WTC11 (cell line): Measurements from ENCODE around the gene GPR137B. TPM values are rescaled to one million over a fixed set of nuclear protein-coding genes. Genes with fewer than 3 reads are reported as not detected.

ENCODE experiments used
- ATAC-seq: fragments of 200-7000 bp; cut with Tn5 transposase; 2 replicates; pipeline ENCODE4 v1.10.0; 2021; ENCODE audit warnings: mild to moderate bottlenecking, moderate library complexity
- CTCF ChIA-PET: fragments of 300-600 bp; sonication (Branson Sonifier 250); formaldehyde crosslinking; loops from one replicate; lab custom pipeline; 2021; ENCODE audit warnings: antibody characterized with exemption; lab: Charles Lee
- POLR2A ChIA-PET: fragments of 350-600 bp; sonication (Branson Sonifier 250); formaldehyde crosslinking; loops from one replicate; lab custom pipeline; 2021; ENCODE audit warnings: antibody characterized with exemption; lab: Charles Lee
- DNase-seq: peaks from one replicate; pipeline ENCODE4 v3.0.0; 2021; ENCODE audit warnings: low spot score
- H3K27ac Mint-ChIP-seq: 2 replicates; pipeline ENCODE4 v1.8.0; 2021; ENCODE audit warnings: mixed read lengths
- H3K27me3 Mint-ChIP-seq: 2 replicates; pipeline ENCODE4 v1.8.0; 2021; ENCODE audit warnings: low read depth, mild to moderate bottlenecking, moderate library complexity, mixed read lengths
- H3K36me3 Mint-ChIP-seq: 2 replicates; pipeline ENCODE4 v1.8.0; 2021; ENCODE audit warnings: mixed read lengths
- H3K4me1 Mint-ChIP-seq: 2 replicates; pipeline ENCODE4 v1.8.0; 2022; ENCODE audit warnings: mixed read lengths
- H3K4me3 Mint-ChIP-seq: 2 replicates; pipeline ENCODE4 v1.8.0; 2021; ENCODE audit warnings: mild to moderate bottlenecking, moderate library complexity, mixed read lengths
- H3K9me3 Mint-ChIP-seq: 2 replicates; pipeline ENCODE4 v1.8.0; 2021; ENCODE audit warnings: mixed read lengths
- E2F1 ChIP-seq: sonication (generic); formaldehyde crosslinking; IDR thresholded peaks from 2 replicates; pipeline ENCODE4 v1.8.0; 2022; ENCODE audit warnings: mild to moderate bottlenecking, missing genetic modification reagents
- E2F4 ChIP-seq: sonication (generic); formaldehyde crosslinking; IDR thresholded peaks from 2 replicates; pipeline ENCODE4 v1.8.1; 2022; ENCODE audit warnings: low read depth, mild to moderate bottlenecking, moderate library complexity, missing genetic modification reagents, borderline replicate concordance
- GABPB1 ChIP-seq: sonication (generic); formaldehyde crosslinking; IDR thresholded peaks from 2 replicates; pipeline ENCODE4 v1.8.1; 2023; ENCODE audit warnings: mild to moderate bottlenecking, missing genetic modification reagents
- IRF2 ChIP-seq: sonication (generic); formaldehyde crosslinking; IDR thresholded peaks from 2 replicates; pipeline ENCODE4 v1.8.0; 2022; ENCODE audit warnings: low read depth, missing genetic modification reagents, borderline replicate concordance
- JUN ChIP-seq: sonication (generic); formaldehyde crosslinking; IDR thresholded peaks from 2 replicates; pipeline ENCODE4 v1.8.0; 2023; ENCODE audit warnings: mild to moderate bottlenecking, missing genetic modification reagents
- MXD4 ChIP-seq: fragments of 250-450 bp; sonication (Bioruptor Pico); IDR thresholded peaks from 2 replicates; pipeline ENCODE4 v1.8.0; 2021; ENCODE audit warnings: mild to moderate bottlenecking, moderate library complexity, borderline replicate concordance
- NR3C1 ChIP-seq: sonication (generic); formaldehyde crosslinking; conservative IDR thresholded peaks from 2 replicates; pipeline ENCODE4 v1.8.1; 2023; ENCODE audit warnings: low read depth, mild to moderate bottlenecking, missing genetic modification reagents
- RORB ChIP-seq: fragments of 250-450 bp; sonication (Bioruptor Pico); IDR thresholded peaks from 2 replicates; pipeline ENCODE4 v1.9.0; 2021; ENCODE audit warnings: mild to moderate bottlenecking
- SOX15 ChIP-seq: fragments of 250-450 bp; sonication (Bioruptor Pico); IDR thresholded peaks from 2 replicates; pipeline ENCODE4 v1.9.0; 2021; ENCODE audit warnings: mild to moderate bottlenecking
- TEAD1 ChIP-seq: sonication (generic); formaldehyde crosslinking; IDR thresholded peaks from 2 replicates; pipeline ENCODE4 v1.8.0; 2022; ENCODE audit warnings: mild to moderate bottlenecking, missing genetic modification reagents
- TP53 ChIP-seq: sonication (generic); formaldehyde crosslinking; IDR thresholded peaks from 2 replicates; pipeline ENCODE4 v1.8.1; 2023; ENCODE audit warnings: mild to moderate bottlenecking, missing genetic modification reagents
- ZBTB21 ChIP-seq: sonication (generic); formaldehyde crosslinking; IDR thresholded peaks from 2 replicates; pipeline ENCODE4 v1.8.1; 2023; ENCODE audit warnings: mild to moderate bottlenecking, missing genetic modification reagents, borderline replicate concordance
- ZNF232 ChIP-seq: sonication (generic); formaldehyde crosslinking; IDR thresholded peaks from 2 replicates; pipeline ENCODE4 v1.8.0; 2022; ENCODE audit warnings: mild to moderate bottlenecking, missing genetic modification reagents
- total RNA-seq: library from RNA; stranded (reverse); gene quantifications from 3 replicates; pipeline ENCODE4 v1.2.3, GENCODE V29; 2021
- TF ChIP-seq, protein P1 (sequence below): sonication (generic); formaldehyde crosslinking; conservative IDR thresholded peaks from 2 replicates; pipeline ENCODE4 v1.8.1; 2022; ENCODE audit warnings: mild to moderate bottlenecking, missing genetic modification reagents
- TF ChIP-seq, protein P2 (sequence below): sonication (generic); formaldehyde crosslinking; IDR thresholded peaks from 2 replicates; pipeline ENCODE4 v1.8.1; 2023; ENCODE audit warnings: mild to moderate bottlenecking, moderate library complexity, missing genetic modification reagents
- TF ChIP-seq, protein P3 (sequence below): fragments of 250-450 bp; sonication (Bioruptor Pico); conservative IDR thresholded peaks from 2 replicates; pipeline ENCODE4 v1.9.0; 2021; ENCODE audit warnings: mild to moderate bottlenecking
- TF ChIP-seq, protein P4 (sequence below): fragments of 250-450 bp; sonication (Bioruptor Pico); IDR thresholded peaks from 2 replicates; pipeline ENCODE4 v1.9.0; 2021; ENCODE audit warnings: mild to moderate bottlenecking
- TF ChIP-seq, protein P5 (sequence below): fragments of 250-450 bp; sonication (Bioruptor Pico); IDR thresholded peaks from 2 replicates; pipeline ENCODE4 v1.8.0; 2021; ENCODE audit warnings: mild to moderate bottlenecking
- TF ChIP-seq, protein P6 (sequence below): sonication (generic); formaldehyde crosslinking; IDR thresholded peaks from 2 replicates; pipeline ENCODE4 v1.8.1; 2022; ENCODE audit warnings: low read depth, missing genetic modification reagents, borderline replicate concordance
- TF ChIP-seq, protein P7 (sequence below): sonication (generic); formaldehyde crosslinking; IDR thresholded peaks from 2 replicates; pipeline ENCODE4 v1.8.0; 2023; ENCODE audit warnings: missing genetic modification reagents

GPR137B gene
- total RNA-seq, 1 experiment from 2014 or later: 6.3 TPM

- ChIA-PET CTCF (no interaction called here), POLR2A (no interaction called here)
- H3K27ac Mint-ChIP-seq: no peak overlapping the region
- no peak overlapping the region for H3K4me3 Mint-ChIP-seq
- ATAC-seq: no peak
- H3K27me3 Mint-ChIP-seq: no peaks in the 10 kb centered on the region
- DNase-seq: no peak
- H3K36me3 Mint-ChIP-seq: peaks cover 3% of the 10 kb centered on the region; the same call in 1 of the 2 replicates
- H3K4me1 Mint-ChIP-seq: no peaks in the 10 kb centered on the region
- H3K9me3 Mint-ChIP-seq: no peaks in the 10 kb centered on the region
- TF ChIP-seq, protein P1, sequence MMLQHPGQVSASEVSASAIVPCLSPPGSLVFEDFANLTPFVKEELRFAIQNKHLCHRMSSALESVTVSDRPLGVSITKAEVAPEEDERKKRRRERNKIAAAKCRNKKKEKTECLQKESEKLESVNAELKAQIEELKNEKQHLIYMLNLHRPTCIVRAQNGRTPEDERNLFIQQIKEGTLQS (CRISPR knock-in tag): no peak
- TF ChIP-seq, protein P2, sequence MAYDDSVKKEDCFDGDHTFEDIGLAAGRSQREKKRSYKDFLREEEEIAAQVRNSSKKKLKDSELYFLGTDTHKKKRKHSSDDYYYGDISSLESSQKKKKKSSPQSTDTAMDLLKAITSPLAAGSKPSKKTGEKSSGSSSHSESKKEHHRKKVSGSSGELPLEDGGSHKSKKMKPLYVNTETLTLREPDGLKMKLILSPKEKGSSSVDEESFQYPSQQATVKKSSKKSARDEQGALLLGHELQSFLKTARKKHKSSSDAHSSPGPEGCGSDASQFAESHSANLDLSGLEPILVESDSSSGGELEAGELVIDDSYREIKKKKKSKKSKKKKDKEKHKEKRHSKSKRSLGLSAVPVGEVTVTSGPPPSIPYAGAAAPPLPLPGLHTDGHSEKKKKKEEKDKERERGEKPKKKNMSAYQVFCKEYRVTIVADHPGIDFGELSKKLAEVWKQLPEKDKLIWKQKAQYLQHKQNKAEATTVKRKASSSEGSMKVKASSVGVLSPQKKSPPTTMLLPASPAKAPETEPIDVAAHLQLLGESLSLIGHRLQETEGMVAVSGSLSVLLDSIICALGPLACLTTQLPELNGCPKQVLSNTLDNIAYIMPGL: no peak
- TF ChIP-seq, protein P3, sequence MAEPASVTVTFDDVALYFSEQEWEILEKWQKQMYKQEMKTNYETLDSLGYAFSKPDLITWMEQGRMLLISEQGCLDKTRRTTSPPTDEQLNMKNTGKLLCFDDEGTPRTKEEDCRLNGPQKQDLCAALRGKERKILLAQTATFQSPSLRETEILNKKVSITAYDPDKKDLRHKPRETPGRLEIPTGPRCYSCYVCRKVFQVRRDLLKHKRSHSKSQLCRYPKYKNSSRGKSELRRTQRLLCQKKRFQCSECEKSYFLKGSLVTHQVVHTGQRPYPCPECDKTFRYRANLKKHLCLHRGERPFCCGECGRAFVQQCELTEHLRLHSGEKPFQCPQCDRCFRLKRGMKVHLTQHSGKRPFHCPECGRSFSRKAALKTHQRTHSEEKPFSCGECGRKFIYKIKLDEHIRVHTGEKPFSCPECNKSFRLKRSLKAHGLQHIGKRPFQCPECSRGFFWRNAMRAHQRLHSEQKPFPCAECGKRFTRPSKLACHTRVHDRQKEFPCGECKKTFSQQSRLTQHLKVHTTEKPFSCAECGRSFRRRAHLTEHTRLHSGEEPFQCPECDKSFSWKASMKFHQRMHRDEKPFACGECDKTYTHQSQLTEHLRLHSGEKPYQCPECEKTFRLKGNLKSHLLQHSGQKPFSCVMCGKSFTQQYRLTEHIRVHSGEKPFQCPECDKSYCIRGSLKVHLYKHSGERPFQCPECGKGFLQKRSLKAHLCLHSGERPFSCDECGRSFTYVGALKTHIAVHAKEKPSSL: no peak
- TF ChIP-seq SOX15 (CRISPR knock-in tag): no peak
- TF ChIP-seq E2F4 (CRISPR knock-in tag): no peak
- TF ChIP-seq RORB (CRISPR knock-in tag): no peak
- TF ChIP-seq, protein P4, sequence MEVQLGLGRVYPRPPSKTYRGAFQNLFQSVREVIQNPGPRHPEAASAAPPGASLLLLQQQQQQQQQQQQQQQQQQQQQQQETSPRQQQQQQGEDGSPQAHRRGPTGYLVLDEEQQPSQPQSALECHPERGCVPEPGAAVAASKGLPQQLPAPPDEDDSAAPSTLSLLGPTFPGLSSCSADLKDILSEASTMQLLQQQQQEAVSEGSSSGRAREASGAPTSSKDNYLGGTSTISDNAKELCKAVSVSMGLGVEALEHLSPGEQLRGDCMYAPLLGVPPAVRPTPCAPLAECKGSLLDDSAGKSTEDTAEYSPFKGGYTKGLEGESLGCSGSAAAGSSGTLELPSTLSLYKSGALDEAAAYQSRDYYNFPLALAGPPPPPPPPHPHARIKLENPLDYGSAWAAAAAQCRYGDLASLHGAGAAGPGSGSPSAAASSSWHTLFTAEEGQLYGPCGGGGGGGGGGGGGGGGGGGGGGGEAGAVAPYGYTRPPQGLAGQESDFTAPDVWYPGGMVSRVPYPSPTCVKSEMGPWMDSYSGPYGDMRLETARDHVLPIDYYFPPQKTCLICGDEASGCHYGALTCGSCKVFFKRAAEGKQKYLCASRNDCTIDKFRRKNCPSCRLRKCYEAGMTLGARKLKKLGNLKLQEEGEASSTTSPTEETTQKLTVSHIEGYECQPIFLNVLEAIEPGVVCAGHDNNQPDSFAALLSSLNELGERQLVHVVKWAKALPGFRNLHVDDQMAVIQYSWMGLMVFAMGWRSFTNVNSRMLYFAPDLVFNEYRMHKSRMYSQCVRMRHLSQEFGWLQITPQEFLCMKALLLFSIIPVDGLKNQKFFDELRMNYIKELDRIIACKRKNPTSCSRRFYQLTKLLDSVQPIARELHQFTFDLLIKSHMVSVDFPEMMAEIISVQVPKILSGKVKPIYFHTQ (CRISPR knock-in tag): no peak
- no peak for TF ChIP-seq NR3C1
- TF ChIP-seq, protein P5, sequence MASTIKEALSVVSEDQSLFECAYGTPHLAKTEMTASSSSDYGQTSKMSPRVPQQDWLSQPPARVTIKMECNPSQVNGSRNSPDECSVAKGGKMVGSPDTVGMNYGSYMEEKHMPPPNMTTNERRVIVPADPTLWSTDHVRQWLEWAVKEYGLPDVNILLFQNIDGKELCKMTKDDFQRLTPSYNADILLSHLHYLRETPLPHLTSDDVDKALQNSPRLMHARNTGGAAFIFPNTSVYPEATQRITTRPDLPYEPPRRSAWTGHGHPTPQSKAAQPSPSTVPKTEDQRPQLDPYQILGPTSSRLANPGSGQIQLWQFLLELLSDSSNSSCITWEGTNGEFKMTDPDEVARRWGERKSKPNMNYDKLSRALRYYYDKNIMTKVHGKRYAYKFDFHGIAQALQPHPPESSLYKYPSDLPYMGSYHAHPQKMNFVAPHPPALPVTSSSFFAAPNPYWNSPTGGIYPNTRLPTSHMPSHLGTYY (CRISPR knock-in tag): no peak
- TF ChIP-seq IRF2 (CRISPR knock-in tag): no peak
- no peak for TF ChIP-seq MXD4
- TF ChIP-seq, all 79 proteins: peak for 0
These were observed 72.4 kb downstream of the GPR137B start for GRCh38 chr1:236214761-236215160.

DNA sequence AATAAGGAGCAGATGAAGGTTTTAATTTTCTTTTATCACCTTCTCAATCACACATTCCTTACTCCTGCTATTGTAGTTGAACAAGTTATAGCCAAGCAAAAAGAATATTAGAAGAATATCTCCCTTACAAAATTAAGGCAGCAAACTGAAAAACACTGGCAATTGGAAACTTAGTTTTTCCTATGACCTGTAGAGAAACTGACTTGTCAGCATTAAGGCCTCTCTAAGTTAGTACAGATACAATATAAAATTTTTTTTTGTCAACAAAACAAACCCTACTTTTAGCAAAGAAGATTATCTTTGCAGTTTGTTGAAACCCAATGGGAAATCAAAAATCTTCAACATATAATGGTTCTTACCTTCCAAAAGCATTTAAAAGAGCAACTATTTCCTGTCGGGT lies 78.1 kb downstream of the GPR137B start:
- no peaks in the 10 kb centered on the region for H3K9me3 Mint-ChIP-seq
- CTCF ChIA-PET: no interaction called here
- no peak overlapping the region for H3K27ac Mint-ChIP-seq
- H3K27me3 Mint-ChIP-seq: no peaks in the 10 kb centered on the region
- ATAC-seq (no peak), DNase-seq (no peak)
- H3K4me3 Mint-ChIP-seq: no peak overlapping the region
- H3K36me3 Mint-ChIP-seq: no peaks in the 10 kb centered on the region
- POLR2A ChIA-PET: no interaction called here
- H3K4me1 Mint-ChIP-seq: no peaks in the 10 kb centered on the region
- TF ChIP-seq IRF2 (CRISPR knock-in tag) (no peak), ZNF232 (CRISPR knock-in tag) (no peak), TEAD1 (CRISPR knock-in tag) (no peak), JUN (CRISPR knock-in tag) (no peak), ZBTB21 (no peak), E2F1 (CRISPR knock-in tag) (no peak), GABPB1 (CRISPR knock-in tag) (no peak), TP53 (CRISPR knock-in tag) (no peak)
- TF ChIP-seq, protein P6, sequence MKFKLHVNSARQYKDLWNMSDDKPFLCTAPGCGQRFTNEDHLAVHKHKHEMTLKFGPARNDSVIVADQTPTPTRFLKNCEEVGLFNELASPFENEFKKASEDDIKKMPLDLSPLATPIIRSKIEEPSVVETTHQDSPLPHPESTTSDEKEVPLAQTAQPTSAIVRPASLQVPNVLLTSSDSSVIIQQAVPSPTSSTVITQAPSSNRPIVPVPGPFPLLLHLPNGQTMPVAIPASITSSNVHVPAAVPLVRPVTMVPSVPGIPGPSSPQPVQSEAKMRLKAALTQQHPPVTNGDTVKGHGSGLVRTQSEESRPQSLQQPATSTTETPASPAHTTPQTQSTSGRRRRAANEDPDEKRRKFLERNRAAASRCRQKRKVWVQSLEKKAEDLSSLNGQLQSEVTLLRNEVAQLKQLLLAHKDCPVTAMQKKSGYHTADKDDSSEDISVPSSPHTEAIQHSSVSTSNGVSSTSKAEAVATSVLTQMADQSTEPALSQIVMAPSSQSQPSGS (CRISPR knock-in tag): no peak
- TF ChIP-seq, protein P7, sequence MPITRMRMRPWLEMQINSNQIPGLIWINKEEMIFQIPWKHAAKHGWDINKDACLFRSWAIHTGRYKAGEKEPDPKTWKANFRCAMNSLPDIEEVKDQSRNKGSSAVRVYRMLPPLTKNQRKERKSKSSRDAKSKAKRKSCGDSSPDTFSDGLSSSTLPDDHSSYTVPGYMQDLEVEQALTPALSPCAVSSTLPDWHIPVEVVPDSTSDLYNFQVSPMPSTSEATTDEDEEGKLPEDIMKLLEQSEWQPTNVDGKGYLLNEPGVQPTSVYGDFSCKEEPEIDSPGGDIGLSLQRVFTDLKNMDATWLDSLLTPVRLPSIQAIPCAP (CRISPR knock-in tag): no peak
